Prostate gland (tissue), 2 donors: ENCODE data around the gene HOXA7.

Experiments used
- CTCF ChIP-seq, 4 experiments: fragments of 200-600 bp in 2 of 4; fragments of 450-650 bp in 2 of 4; sonication (generic) in 2 of 4; IDR thresholded peaks; 1 replicate in 3 of 4; 2 replicates in 1 of 4; pipeline ENCODE4 v1.5.1; 2016 to 2019; ENCODE audit warnings: antibody characterized with exemption in 4 of 4, mild to moderate bottlenecking in 2 of 4, moderate library complexity in 2 of 4
- POLR2A ChIP-seq: fragments of 450-650 bp; IDR thresholded peaks from one replicate; pipeline ENCODE4 v1.6.1; 2016; ENCODE audit warnings: antibody characterized with exemption, mild to moderate bottlenecking
- POLR2AphosphoS5 ChIP-seq: sonication (generic); formaldehyde crosslinking; IDR thresholded peaks from one replicate; pipeline ENCODE4 v1.6.1; 2017; ENCODE audit warnings: antibody characterized with exemption

- TF ChIP-seq CTCF (IDR thresholded peaks at IDR 0.05), result no peak
- TF ChIP-seq POLR2A, result no peak
- TF ChIP-seq POLR2AphosphoS5, result no peak
These were observed 34.8 kb upstream of the HOXA7 start for GRCh38 chr7:27191161-27191731.
